T-helper 1 cell (primary cell): ENCODE results near the gene CIZ1.
"Not testable (repeated sequence)": the region's sequence is repeated elsewhere in the genome, so short reads cannot be mapped to it uniquely, and the experiment has no call there.

Source experiments
- DNase-seq, 5 donors: peaks; one replicate each; pipeline ENCODE4 v3.0.0-alpha.2; 2012 to 2020

Gene CIZ1

GRCh38 chr9:128144239-128145181 lies 46.9 kb downstream of the CIZ1 start:
- no peak for DNase-seq

GRCh38 chr9:128143525-128144238 lies 47.7 kb downstream of the CIZ1 start:
- no peak for DNase-seq

- DNase-seq: no peak
Observed at GRCh38 chr9:128142596-128142995, 48.8 kb downstream of the CIZ1 start.

GRCh38 chr9:128142061-128142460 lies 49.3 kb downstream of the CIZ1 start:
- peak in 1 of 5 donors; percentile 56 for DNase-seq

GRCh38 chr9:128141604-128142003 lies 49.8 kb downstream of the CIZ1 start:
- no peak for DNase-seq

- DNase-seq: no peak
Observed at GRCh38 chr9:128139621-128140020, 51.8 kb downstream of the CIZ1 start.

- no peak for DNase-seq
Observed at GRCh38 chr9:128138001-128138400, 53.4 kb downstream of the CIZ1 start.

GRCh38 chr9:128136816-128137793 lies 54.3 kb downstream of the CIZ1 start:
- DNase-seq: no peak

GRCh38 chr9:128135561-128135960 lies 55.8 kb downstream of the CIZ1 start:
- DNase-seq: not testable (repeated sequence)

GRCh38 chr9:128132139-128132538 lies 59.2 kb downstream of the CIZ1 start:
- not testable (repeated sequence) for DNase-seq

GRCh38 chr9:128131346-128131745 lies 60.0 kb downstream of the CIZ1 start:
- not testable (repeated sequence) for DNase-seq

GRCh38 chr9:128130651-128131050 lies 60.7 kb downstream of the CIZ1 start:
- DNase-seq: not testable (repeated sequence)

GRCh38 chr9:128129976-128130590 lies 61.3 kb downstream of the CIZ1 start:
- peak in 1 of 5 donors; percentile 40 for DNase-seq

- DNase-seq: no peak
Observed at GRCh38 chr9:128128836-128129590, 62.4 kb downstream of the CIZ1 start.

GRCh38 chr9:128127990-128128835 lies 63.2 kb downstream of the CIZ1 start:
- peak; percentile 75 to 93 (median 80) for DNase-seq

- DNase-seq: peak; percentile 65 to 85 (median 74)
Observed at GRCh38 chr9:128127568-128127989, 63.8 kb downstream of the CIZ1 start, which contains the start of gene PTGES2. Gene PTGES2, minus strand, starts transcription at chr9:128127729. Its CDS starts 12 bp downstream, at chr9:128127717.

- no peak for DNase-seq
Observed at GRCh38 chr9:128125580-128126354, 65.6 kb downstream of the CIZ1 start.

- DNase-seq: peak in 3 of 5 donors; percentile 28 to 34 (median 30)
Observed at GRCh38 chr9:128124873-128125579, 66.3 kb downstream of the CIZ1 start.
